CD14-positive monocyte (primary cell): ENCODE data around the gene SGMS1. TPM values are rescaled to one million over a fixed set of nuclear protein-coding genes. Genes with fewer than 3 reads are reported as not detected.

ENCODE experiments used
- DNase-seq, 3 donors: peaks; one replicate each; pipeline ENCODE4 v3.0.0-alpha.2; 2011 to 2022
- H2AFZ ChIP-seq: 2 replicates; pipeline ENCODE4 v1.6.0; 2012; ENCODE audit warnings: mild to moderate bottlenecking, low read depth, low read length, inconsistent platforms; ENCODE audit not compliant: insufficient read depth, poor library complexity, severe bottlenecking
- H3K27ac ChIP-seq, 2 donors: 1 replicate in 1 of 2; 2 replicates in 1 of 2; pipeline ENCODE4 v1.5.1; 2012 to 2013; ENCODE audit warnings: low read length in 2 of 2, control low read depth in 1 of 2, inconsistent platforms in 1 of 2, low read depth in 1 of 2, mild to moderate bottlenecking in 1 of 2
- H3K27me3 ChIP-seq, 2 donors: one replicate each; pipeline versions ENCODE4 v1.6.0 to v1.6.1; 2011 to 2013; ENCODE audit warnings: low read length in 2 of 2; ENCODE audit not compliant: control insufficient read depth in 2 of 2, insufficient read depth in 2 of 2
- H3K36me3 ChIP-seq, 2 donors: replicated peaks in 1 of 2; 1 replicate in 1 of 2; 2 replicates in 1 of 2; pipeline versions ENCODE4 v1.5.1 to v1.6.1; 2012 to 2013; ENCODE audit warnings: low read length in 2 of 2, control low read depth in 1 of 2, inconsistent platforms in 1 of 2, mild to moderate bottlenecking in 1 of 2; ENCODE audit not compliant: insufficient read depth in 2 of 2, control insufficient read depth in 1 of 2
- H3K4me1 ChIP-seq, 2 donors: 1 replicate in 1 of 2; 2 replicates in 1 of 2; pipeline versions ENCODE4 v1.5.1 to v1.6.1; 2012 to 2013; ENCODE audit warnings: low read length in 2 of 2, control low read depth in 1 of 2, inconsistent platforms in 1 of 2, mild to moderate bottlenecking in 1 of 2, moderate library complexity in 1 of 2; ENCODE audit not compliant: insufficient read depth in 2 of 2, control insufficient read depth in 1 of 2
- H3K4me2 ChIP-seq: replicated peaks from 2 replicates; pipeline ENCODE3; 2012; ENCODE audit warnings: low read length, moderate library complexity, mild to moderate bottlenecking; ENCODE audit not compliant: poor library complexity, severe bottlenecking; ENCODE audit errors: extremely low read depth
- H3K4me3 ChIP-seq, 3 experiments: fragments of 200-600 bp in 1 of 3; sonication (generic) in 1 of 3; replicated peaks in 1 of 3; 1 replicate in 2 of 3; 2 replicates in 1 of 3; pipeline ENCODE4 v1.5.1; 2011 to 2013; ENCODE audit warnings: low read length in 3 of 3, mild to moderate bottlenecking in 3 of 3, control low read depth in 2 of 3, low read depth in 2 of 3, inconsistent platforms in 1 of 3, moderate library complexity in 1 of 3
- H3K79me2 ChIP-seq: 2 replicates; pipeline ENCODE4 v1.6.0; 2012; ENCODE audit warnings: mild to moderate bottlenecking, control low read depth, inconsistent platforms, low read length, moderate library complexity; ENCODE audit not compliant: insufficient read depth
- H3K9ac ChIP-seq: 2 replicates; pipeline ENCODE4 v1.6.0; 2017; ENCODE audit warnings: low read length, mild to moderate bottlenecking; ENCODE audit not compliant: insufficient read depth, poor library complexity, severe bottlenecking
- H3K9me3 ChIP-seq, 2 donors: replicated peaks in 1 of 2; 1 replicate in 1 of 2; 2 replicates in 1 of 2; pipeline versions ENCODE4 v1.5.1 to v1.6.1; 2012 to 2013; ENCODE audit warnings: low read length in 2 of 2, control low read depth in 1 of 2; ENCODE audit not compliant: control insufficient read depth in 1 of 2, insufficient read depth in 1 of 2
- H4K20me1 ChIP-seq: 2 replicates; pipeline ENCODE4 v1.6.0; 2012; ENCODE audit warnings: mild to moderate bottlenecking, low read length, control low read depth, moderate library complexity; ENCODE audit not compliant: insufficient read depth
- H3K27ac Mint-ChIP-seq, 7 donors: one replicate each; pipeline ENCODE4 v1.8.0; 2020; ENCODE audit warnings: mild to moderate bottlenecking in 7 of 7, mixed read lengths in 7 of 7, moderate library complexity in 6 of 7, inconsistent platforms in 2 of 7
- H3K27me3 Mint-ChIP-seq, 3 donors: one replicate each; pipeline ENCODE4 v1.8.0; 2021 to 2022; ENCODE audit warnings: low read depth in 3 of 3, mild to moderate bottlenecking in 3 of 3, mixed read lengths in 3 of 3, moderate library complexity in 3 of 3, inconsistent platforms in 1 of 3
- H3K36me3 Mint-ChIP-seq, 2 donors: one replicate each; pipeline ENCODE4 v1.8.0; 2020; ENCODE audit warnings: mixed read lengths in 2 of 2, inconsistent platforms in 1 of 2, mild to moderate bottlenecking in 1 of 2
- H3K4me1 Mint-ChIP-seq: one replicate; pipeline ENCODE4 v1.8.0; 2020; ENCODE audit warnings: mild to moderate bottlenecking, mixed read lengths
- H3K4me3 Mint-ChIP-seq, 2 donors: one replicate each; pipeline ENCODE4 v1.8.0; 2020; ENCODE audit warnings: mild to moderate bottlenecking in 2 of 2, mixed read lengths in 2 of 2, moderate library complexity in 1 of 2
- H3K9me3 Mint-ChIP-seq, 7 donors: one replicate each; pipeline ENCODE4 v1.8.0; 2020 to 2022; ENCODE audit warnings: mixed read lengths in 7 of 7, mild to moderate bottlenecking in 6 of 7, moderate library complexity in 6 of 7, inconsistent platforms in 2 of 7
- WGBS: methylation state at CpG from one replicate; pipeline ENCODE4 v1.1.5; 2013; ENCODE audit warnings: missing lambda C conversion rate; ENCODE audit not compliant: insufficient coverage; 5-methylcytosine and 5-hydroxymethylcytosine counted together
- intact Hi-C, 2 donors: fragments of 100-400 bp; cut with micrococcal nuclease; formaldehyde crosslinking; loops; one replicate each; pipeline versions ENCODE4 v1.15.0 to v1.15.1; 2023
- polyA plus RNA-seq, 3 donors: library from polyadenylated mRNA; depleted of rRNA in 1 of 3; unstranded in 2 of 3; stranded (reverse) in 1 of 3; fragments of 300-500 nt in 2 of 3; fragments of >200 nt in 1 of 3; fragmentation: Illumina TruSeq in 2 of 3; gene quantifications; 1 replicate in 2 of 3; 2 replicates in 1 of 3; pipeline ENCODE4 v1.2.3, GENCODE V29; 2012 to 2021
- TF ChIP-seq, protein P1 (sequence below): fragments of 200-600 bp; IDR thresholded peaks from one replicate; pipeline ENCODE4 v1.8.0; 2022; ENCODE audit warnings: antibody characterized with exemption, mild to moderate bottlenecking

SGMS1 gene
- polyA plus RNA-seq, 3 donors, result 19.5 to 20.6 (median 20.4) TPM

DNA sequence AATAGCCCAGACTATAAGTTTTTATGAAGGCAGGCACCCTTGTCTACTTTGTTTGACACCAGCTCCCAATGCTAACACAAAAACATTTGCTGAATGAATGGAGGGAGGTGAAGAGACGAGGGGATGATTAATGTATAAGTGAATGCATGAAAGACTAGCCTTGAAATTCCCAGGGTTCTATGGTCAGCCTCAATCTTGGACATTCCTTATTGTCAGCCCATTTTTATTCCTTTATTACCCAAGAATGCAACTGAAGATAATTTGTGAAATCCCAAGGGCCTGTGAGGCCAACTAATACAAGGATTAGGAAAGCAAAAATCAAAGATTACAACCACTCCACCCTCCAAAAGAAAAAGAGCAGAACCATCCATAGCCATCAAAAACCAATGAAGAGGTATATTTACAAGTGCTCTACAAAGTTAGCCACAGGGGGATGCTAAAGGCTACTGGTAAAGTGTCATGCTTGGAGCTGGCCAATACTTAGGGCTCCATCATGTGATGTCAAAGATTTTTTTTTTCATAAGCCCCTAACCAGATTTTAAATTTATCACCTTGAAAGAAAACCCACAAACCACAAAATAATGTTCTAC is 332.4 kb downstream of the SGMS1 start:
- no peaks in the 10 kb centered on the region for H3K36me3 ChIP-seq
- H3K27me3 ChIP-seq, result no peaks in the 10 kb centered on the region
- TF ChIP-seq, protein P1, sequence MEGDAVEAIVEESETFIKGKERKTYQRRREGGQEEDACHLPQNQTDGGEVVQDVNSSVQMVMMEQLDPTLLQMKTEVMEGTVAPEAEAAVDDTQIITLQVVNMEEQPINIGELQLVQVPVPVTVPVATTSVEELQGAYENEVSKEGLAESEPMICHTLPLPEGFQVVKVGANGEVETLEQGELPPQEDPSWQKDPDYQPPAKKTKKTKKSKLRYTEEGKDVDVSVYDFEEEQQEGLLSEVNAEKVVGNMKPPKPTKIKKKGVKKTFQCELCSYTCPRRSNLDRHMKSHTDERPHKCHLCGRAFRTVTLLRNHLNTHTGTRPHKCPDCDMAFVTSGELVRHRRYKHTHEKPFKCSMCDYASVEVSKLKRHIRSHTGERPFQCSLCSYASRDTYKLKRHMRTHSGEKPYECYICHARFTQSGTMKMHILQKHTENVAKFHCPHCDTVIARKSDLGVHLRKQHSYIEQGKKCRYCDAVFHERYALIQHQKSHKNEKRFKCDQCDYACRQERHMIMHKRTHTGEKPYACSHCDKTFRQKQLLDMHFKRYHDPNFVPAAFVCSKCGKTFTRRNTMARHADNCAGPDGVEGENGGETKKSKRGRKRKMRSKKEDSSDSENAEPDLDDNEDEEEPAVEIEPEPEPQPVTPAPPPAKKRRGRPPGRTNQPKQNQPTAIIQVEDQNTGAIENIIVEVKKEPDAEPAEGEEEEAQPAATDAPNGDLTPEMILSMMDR, result no peak
- no CpG with 5 or more reads among the region's 1 CpG for WGBS
- H3K4me1 ChIP-seq, result peaks cover 0 to 5% of the 10 kb centered on the region in 2 donors
- H3K27ac ChIP-seq, result no peak overlapping the region
- H3K9me3 ChIP-seq, result no peaks in the 10 kb centered on the region
- Mint-ChIP-seq H3K27me3 (peaks cover 0 to 2% (median 1%) of the 10 kb centered on the region in 3 donors), H3K4me1 (peaks cover 17% of the 10 kb centered on the region), H3K27ac (no peak overlapping the region), H3K4me3 (no peak overlapping the region), H3K36me3 (no peaks in the 10 kb centered on the region), H3K9me3 (no peaks in the 10 kb centered on the region)
- no peak overlapping the region for H3K9ac ChIP-seq
- no peak overlapping the region for H3K4me3 ChIP-seq
- DNase-seq, result no peak
- H3K79me2 ChIP-seq, result no peaks in the 10 kb centered on the region
- H3K4me2 ChIP-seq, result no peak overlapping the region
- intact Hi-C loops, result no loop called here
- H2AFZ ChIP-seq, result no peak overlapping the region
- H4K20me1 ChIP-seq, result no peaks in the 10 kb centered on the region

DNA sequence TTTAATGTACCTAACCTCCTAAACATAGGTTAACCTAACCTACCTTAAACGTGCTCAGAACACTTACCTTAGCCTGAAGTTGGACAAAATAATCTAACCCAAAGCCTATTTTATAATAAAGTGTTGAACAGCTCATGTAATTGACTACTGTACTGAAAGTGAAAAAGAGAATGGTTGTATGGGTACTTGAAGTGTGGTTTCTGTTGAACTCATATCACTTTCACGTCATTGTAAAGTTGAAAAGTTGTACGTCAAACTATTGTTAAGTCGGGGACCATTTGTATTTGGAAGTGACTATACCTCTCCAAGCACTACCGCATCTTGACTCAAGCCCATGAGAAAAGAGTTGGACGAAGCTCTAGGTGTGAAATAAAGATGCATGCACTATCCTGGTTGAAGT is 334.6 kb downstream of the SGMS1 start:
- peaks cover 0 to 2% (median 1%) of the 10 kb centered on the region in 3 donors for H3K27me3 Mint-ChIP-seq
- Histone ChIP-seq H3K4me1 (peaks cover 0 to 7% of the 10 kb centered on the region in 2 donors), H3K9me3 (no peaks in the 10 kb centered on the region), H3K79me2 (no peaks in the 10 kb centered on the region), H3K9ac (no peak overlapping the region), H3K36me3 (no peaks in the 10 kb centered on the region), H3K4me2 (no peak overlapping the region), H3K27ac (no peak overlapping the region), H2AFZ (no peak overlapping the region), H3K27me3 (no peaks in the 10 kb centered on the region), H3K4me3 (no peak overlapping the region), H4K20me1 (no peaks in the 10 kb centered on the region)
- no peak for DNase-seq
- H3K36me3 Mint-ChIP-seq, result no peaks in the 10 kb centered on the region
- TF ChIP-seq, protein P1, result no peak
- peaks cover 17% of the 10 kb centered on the region for H3K4me1 Mint-ChIP-seq
- no CpG with 5 or more reads among the region's 6 CpGs for WGBS
- H3K27ac Mint-ChIP-seq, result no peak overlapping the region
- intact Hi-C loops, result no loop called here
- no peaks in the 10 kb centered on the region for H3K9me3 Mint-ChIP-seq
- no peak overlapping the region for H3K4me3 Mint-ChIP-seq
